Measurements from ENCODE around the gene RTEL1. TPM values are rescaled to one million over a fixed set of nuclear protein-coding genes. Genes with fewer than 3 reads are reported as not detected.
A peak's percentile ranks its signal among the peaks of the same experiment; 100 is the strongest.

The RTEL1 gene
- total RNA-seq, 4 donors from 2014 or later: 14.1 to 87.4 (median 54.2) TPM

DNA sequence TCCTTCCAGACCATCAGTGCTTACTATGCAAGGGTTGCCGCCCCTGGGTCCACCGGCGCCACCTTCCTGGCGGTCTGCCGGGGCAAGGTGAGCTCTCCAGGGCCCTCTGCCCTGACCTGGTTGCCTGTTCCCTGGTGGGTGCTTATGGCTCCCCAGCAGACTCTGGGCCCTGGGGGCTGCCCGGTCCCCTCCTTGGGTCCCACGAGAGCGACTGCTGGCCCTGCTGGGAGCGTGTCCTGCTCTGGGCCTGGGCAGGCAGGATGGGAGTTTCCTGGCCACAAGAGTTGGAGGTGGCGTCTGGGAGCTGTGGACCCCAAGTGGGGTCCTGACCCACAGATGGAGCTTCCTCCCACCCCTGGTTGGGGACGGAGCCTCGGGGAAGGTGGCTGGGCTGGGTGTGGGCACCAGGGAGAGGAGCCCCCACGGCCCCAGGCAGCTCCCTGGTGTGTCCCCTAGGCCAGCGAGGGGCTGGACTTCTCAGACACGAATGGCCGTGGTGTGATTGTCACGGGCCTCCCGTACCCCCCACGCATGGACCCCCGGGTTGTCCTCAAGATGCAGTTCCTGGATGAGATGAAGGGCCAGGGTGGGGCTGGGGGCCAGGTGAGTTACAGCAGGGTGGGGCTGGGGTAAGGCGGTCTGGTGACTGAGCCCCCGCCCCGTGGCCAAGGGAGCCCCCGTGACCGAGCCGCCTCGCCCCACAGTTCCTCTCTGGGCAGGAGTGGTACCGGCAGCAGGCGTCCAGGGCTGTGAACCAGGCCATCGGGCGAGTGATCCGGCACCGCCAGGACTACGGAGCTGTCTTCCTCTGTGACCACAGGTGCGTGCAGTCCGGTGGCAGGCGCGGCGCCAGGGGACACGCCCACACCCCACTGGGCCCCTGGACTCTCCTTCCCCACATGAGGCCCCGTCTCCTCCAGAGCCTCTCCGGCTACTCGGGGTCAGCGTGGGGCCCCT is 31.2 kb downstream of the RTEL1 start:
- Histone ChIP-seq H3K27ac (peak overlapping the region in 2 of 3 donors; percentile 78 to 83), H3K27me3 (no peaks in the 10 kb centered on the region), H3K9me3 (no peaks in the 10 kb centered on the region), H3K4me1 (peaks cover 4 to 35% of the 10 kb centered on the region in 2 donors), H3K36me3 (peaks cover 0 to 1% of the 10 kb centered on the region in 2 donors), H3K4me3 (replicated peaks in 1 of 3) (no peak overlapping the region)
- no peak for DNase-seq
- no peak for TF ChIP-seq POLR2A (IDR thresholded peaks at IDR 0.05)
- intact Hi-C loops (cut with DNase I): no loop called here
- WGBS, 2 donors: 93 to 94% methylated on average over 11 to 13 of the region's 44 CpGs

DNA sequence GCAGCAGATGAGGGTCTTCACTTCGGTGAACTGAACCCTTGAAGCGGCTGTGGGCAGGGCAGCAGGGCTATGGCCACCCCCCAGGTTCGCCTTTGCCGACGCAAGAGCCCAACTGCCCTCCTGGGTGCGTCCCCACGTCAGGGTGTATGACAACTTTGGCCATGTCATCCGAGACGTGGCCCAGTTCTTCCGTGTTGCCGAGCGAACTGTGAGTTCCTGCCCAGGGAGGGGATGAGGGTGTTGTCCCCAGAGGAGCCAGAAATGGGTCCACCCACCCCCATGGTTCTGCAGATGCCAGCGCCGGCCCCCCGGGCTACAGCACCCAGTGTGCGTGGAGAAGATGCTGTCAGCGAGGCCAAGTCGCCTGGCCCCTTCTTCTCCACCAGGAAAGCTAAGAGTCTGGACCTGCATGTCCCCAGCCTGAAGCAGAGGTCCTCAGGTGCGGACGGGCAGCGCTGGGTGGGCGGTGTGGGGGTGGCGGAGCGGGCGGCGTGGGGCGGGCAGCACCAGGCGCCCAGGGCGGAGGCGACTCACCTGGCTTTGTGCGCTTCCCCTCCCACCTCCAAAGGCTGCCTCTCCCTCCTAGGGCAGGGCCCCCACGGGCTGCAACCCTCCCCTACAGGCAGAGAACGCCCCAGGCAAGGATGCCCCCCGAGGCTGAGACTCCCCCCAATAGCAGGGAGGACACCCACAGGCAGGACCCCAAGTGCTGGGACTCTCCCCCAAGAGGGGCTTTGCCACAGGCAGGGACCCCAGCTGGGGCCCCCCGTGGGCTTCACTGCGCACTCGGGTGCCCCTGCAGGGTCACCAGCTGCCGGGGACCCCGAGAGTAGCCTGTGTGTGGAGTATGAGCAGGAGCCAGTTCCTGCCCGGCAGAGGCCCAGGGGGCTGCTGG is 32.1 kb downstream of the RTEL1 start:
- Histone ChIP-seq H3K27me3 (no peaks in the 10 kb centered on the region), H3K9me3 (no peaks in the 10 kb centered on the region), H3K4me3 (replicated peaks in 1 of 3) (no peak overlapping the region), H3K36me3 (peaks cover 8 to 9% of the 10 kb centered on the region in 2 donors), H3K4me1 (peaks cover 4 to 33% of the 10 kb centered on the region in 2 donors), H3K27ac (no peak overlapping the region)
- no peak for DNase-seq
- 91 to 93% methylated on average over 3 to 21 of the region's 40 CpGs for WGBS, 2 donors
- intact Hi-C loops (cut with DNase I): no loop called here
- no peak for TF ChIP-seq POLR2A (IDR thresholded peaks at IDR 0.05)
- TF ChIP-seq, protein P1, sequence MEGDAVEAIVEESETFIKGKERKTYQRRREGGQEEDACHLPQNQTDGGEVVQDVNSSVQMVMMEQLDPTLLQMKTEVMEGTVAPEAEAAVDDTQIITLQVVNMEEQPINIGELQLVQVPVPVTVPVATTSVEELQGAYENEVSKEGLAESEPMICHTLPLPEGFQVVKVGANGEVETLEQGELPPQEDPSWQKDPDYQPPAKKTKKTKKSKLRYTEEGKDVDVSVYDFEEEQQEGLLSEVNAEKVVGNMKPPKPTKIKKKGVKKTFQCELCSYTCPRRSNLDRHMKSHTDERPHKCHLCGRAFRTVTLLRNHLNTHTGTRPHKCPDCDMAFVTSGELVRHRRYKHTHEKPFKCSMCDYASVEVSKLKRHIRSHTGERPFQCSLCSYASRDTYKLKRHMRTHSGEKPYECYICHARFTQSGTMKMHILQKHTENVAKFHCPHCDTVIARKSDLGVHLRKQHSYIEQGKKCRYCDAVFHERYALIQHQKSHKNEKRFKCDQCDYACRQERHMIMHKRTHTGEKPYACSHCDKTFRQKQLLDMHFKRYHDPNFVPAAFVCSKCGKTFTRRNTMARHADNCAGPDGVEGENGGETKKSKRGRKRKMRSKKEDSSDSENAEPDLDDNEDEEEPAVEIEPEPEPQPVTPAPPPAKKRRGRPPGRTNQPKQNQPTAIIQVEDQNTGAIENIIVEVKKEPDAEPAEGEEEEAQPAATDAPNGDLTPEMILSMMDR (IDR thresholded peaks at IDR 0.05): no peak

DNA sequence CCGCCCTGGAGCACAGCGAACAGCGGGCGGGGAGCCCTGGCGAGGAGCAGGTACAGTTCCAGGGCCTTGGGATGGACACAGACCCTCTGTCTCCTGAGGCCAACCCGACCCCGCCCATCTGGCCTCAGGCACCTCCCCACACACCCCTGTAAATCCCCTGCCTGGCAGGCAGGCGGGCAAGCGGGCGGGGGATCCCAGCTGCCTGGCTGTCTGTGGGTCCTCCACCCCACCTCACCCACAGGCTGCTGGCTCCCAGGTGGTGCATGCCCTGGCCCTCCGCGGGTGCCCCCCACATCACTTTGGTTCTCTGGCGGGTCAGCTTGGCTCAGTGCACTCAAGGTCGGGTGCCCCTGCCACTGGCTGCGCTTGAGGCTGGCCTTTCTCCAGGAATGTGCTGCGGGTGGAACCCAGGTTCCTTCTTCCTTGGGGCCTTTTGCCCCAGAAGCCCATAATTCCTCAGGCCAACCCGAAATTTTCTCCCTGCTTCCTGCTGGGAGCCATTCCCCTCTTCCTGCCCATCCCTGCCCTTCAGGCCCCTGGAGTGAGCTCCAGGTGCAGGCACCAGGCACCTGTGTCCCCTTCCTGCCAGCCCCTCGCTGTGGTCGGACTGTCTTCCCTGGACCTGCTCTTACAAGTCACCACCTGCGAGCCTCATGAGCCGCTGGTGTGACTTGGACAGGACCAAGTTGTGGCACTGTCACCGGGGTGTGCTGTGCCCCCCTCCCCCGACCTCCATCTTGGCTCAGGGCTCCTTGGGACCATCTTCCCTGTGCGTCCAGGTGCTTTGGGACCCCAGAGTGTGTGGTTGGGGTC is 33.0 kb downstream of the RTEL1 start:
- no peaks in the 10 kb centered on the region for H3K27me3 ChIP-seq
- peaks cover 8 to 9% of the 10 kb centered on the region in 2 donors for H3K36me3 ChIP-seq
- no peaks in the 10 kb centered on the region for H3K9me3 ChIP-seq
- 77 to 97% methylated on average over 13 of the region's 24 CpGs for WGBS, 2 donors
- H3K4me3 ChIP-seq (replicated peaks in 1 of 3): no peak overlapping the region
- peaks cover 4 to 24% of the 10 kb centered on the region in 2 donors for H3K4me1 ChIP-seq
- intact Hi-C loops (cut with DNase I): no loop called here
- DNase-seq: no peak
- H3K27ac ChIP-seq: no peak overlapping the region
- TF ChIP-seq, protein P1 (IDR thresholded peaks at IDR 0.05): no peak
- TF ChIP-seq POLR2A (IDR thresholded peaks at IDR 0.05): no peak

DNA sequence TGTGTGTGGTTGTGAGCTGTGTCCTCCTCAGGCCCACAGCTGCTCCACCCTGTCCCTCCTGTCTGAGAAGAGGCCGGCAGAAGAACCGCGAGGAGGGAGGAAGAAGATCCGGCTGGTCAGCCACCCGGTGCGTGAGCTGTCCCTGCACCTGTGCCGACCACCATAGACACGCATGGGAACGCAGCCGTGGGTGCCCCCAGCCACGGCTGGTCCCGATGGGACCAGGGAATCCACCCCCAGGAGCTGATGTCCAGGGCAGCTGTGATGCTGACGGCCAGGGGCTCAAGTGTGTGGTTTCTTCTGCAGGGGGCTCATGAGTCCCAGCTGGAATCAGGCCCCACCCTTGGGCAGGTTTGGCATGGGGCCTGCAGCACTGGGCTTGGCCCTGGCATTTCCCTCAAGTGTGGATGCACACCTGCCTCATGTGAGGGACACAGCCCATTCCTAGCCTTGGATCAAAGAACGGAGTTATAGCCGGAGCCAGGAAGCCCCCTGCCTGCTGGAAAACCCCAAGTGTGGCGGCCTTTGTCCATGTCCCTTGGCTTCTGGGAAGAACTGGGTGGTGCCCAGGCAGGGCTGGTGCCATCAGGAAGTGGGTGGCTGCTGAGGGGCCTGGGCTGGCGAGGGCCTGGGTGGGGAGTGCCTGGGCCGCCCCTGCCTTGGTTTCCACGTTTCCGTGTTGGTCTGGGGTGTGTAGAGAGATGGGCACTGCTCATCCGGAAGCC is 33.8 kb downstream of the RTEL1 start:
- Histone ChIP-seq H3K36me3 (peaks cover 8 to 9% of the 10 kb centered on the region in 2 donors), H3K27me3 (no peaks in the 10 kb centered on the region), H3K27ac (no peak overlapping the region), H3K4me3 (replicated peaks in 1 of 3) (no peak overlapping the region), H3K4me1 (peaks cover 10 to 19% of the 10 kb centered on the region in 2 donors), H3K9me3 (no peaks in the 10 kb centered on the region)
- no peak for TF ChIP-seq POLR2A (IDR thresholded peaks at IDR 0.05)
- TF ChIP-seq, protein P1 (IDR thresholded peaks at IDR 0.05): no peak
- intact Hi-C loops (cut with DNase I): no loop called here
- 86 to 90% methylated on average over 8 to 13 of the region's 21 CpGs for WGBS, 2 donors
- no peak for DNase-seq
